NCI-H2171 treated with DMSO at 0.1 percent for 48 hours (cell line): ENCODE measurements around the gene PATL2.
"Not testable (repeated sequence)": the region's sequence is repeated elsewhere in the genome, so short reads cannot be mapped to it uniquely, and the experiment has no call there.

Experiments used
- DNase-seq: peaks from one replicate; lab custom pipeline; 2025; lab: John Stamatoyannopoulos, UW

The PATL2 gene

GRCh38 chr15:44647036-44647435 lies 64.1 kb downstream of the PATL2 start:
- DNase-seq, result no peak

GRCh38 chr15:44646460-44646859 lies 64.7 kb downstream of the PATL2 start:
- DNase-seq, result no peak

GRCh38 chr15:44641651-44642050 lies 69.5 kb downstream of the PATL2 start:
- no peak for DNase-seq

GRCh38 chr15:44636976-44637375 lies 74.1 kb downstream of the PATL2 start:
- DNase-seq, result no peak

GRCh38 chr15:44633603-44634002 lies 77.5 kb downstream of the PATL2 start:
- no peak for DNase-seq

GRCh38 chr15:44625286-44625685 lies 85.8 kb downstream of the PATL2 start:
- DNase-seq, result not testable (repeated sequence)

- no peak for DNase-seq
Observed at GRCh38 chr15:44623178-44623577, 87.9 kb downstream of the PATL2 start.

- no peak for DNase-seq
Observed at GRCh38 chr15:44620081-44620480, 91.0 kb downstream of the PATL2 start.

GRCh38 chr15:44616974-44617373 lies 94.1 kb downstream of the PATL2 start:
- DNase-seq, result no peak
